Measurements from ENCODE around the gene TIMP2.

DNA sequence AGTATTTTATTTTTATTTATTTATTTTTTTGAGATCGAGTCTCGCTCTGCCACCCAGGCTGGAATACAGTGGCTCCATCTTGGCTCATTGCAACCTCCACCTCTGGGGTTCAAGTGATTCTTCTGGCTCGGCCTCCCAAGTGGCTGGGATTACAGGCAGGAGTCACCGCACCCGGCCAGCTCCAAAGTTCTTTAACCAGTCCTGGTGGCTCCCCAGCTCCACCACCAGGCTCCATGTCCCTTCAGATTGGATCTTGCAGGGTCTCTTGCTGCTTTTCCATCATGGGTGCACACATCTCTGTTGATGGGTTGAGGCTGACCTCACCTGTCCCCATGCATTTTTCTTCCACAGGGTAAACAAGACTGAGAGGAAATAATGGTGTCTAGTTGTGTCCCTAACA is 76.2 kb downstream of the TIMP2 start:
- no peak for TF ChIP-seq CTCF (IDR thresholded peaks at IDR 0.05)
- TF ChIP-seq POLR2A (IDR thresholded peaks at IDR 0.05) = no peak

Measured in breast epithelium (tissue), 3 donors.